Renal cortical epithelial cell (primary cell): ENCODE measurements around the gene TNFAIP8L3. TPM values are rescaled to one million over a fixed set of nuclear protein-coding genes. Genes with fewer than 3 reads are reported as not detected.
"Not testable (repeated sequence)": the region's sequence is repeated elsewhere in the genome, so short reads cannot be mapped to it uniquely, and the experiment has no call there.

Experiments used
- DNase-seq: peaks from one replicate; pipeline ENCODE4 v3.0.0-alpha.2; 2011; ENCODE audit warnings: low read depth
- total RNA-seq: library from RNA; depleted of rRNA; stranded (reverse); fragments of >200 nt; gene quantifications from 2 replicates; pipeline ENCODE4 v1.2.3, GENCODE V29; 2014

The TNFAIP8L3 gene
- total RNA-seq, result 0.35 and 0.40 TPM in 2 replicates

- DNase-seq, result no peak
These were observed at the start of gene TNFAIP8L3 for GRCh38 chr15:51094606-51095569. Gene TNFAIP8L3 (minus strand): TSS chr15:51094906. CDS start chr15:51094595, 311 bp downstream.

- peak; percentile 71 for DNase-seq
These were observed 49.4 kb upstream of the TNFAIP8L3 start for GRCh38 chr15:51144021-51144532.

- DNase-seq, result not testable (repeated sequence)
These were observed 45.6 kb upstream of the TNFAIP8L3 start for GRCh38 chr15:51140347-51140746.

DNA sequence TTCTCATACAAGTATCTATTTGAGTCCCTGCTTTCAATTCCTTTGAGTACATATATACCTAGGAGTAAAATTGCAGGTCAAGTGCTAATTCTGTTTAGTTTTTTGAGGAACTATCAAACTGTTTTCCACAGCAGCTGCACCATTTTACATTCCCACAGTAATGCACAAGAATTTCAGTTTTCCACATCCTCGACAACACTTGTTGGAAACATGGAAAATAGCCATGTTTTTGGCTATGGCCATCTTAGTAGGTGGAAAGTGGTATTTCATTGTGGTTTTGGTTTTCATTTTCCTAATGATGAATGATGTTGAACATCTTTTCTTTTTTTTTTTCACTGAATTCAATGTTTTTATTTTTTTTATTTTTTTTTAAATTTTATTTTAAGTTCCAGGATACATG is 44.4 kb upstream of the TNFAIP8L3 start:
- DNase-seq, result no peak

DNA sequence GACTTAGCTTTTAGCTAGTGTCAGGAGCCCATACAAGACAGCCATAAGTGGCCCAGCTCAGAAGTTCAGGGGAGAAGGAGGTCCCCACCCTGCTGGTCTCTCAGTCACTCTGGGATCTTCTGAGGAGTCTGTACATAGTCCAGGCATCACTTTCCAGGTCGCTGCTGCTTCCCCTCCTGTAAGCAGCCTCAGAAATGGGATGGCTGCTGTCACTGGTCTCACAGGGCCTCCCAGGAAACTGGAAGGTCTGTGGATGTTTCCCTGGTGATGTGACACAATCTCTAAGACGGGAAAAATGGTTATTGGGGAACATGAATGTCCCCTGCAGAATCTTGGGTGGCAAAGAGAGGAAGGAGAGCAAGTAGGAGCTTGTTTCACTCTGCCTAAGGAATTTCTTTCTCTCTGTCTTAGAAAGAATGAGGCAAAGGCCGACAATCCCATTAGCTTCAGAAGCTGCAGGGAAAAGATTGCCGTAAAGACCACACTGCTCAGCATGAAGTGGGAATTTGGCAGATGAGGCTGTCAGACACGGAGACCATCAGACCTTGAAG is 43.2 kb upstream of the TNFAIP8L3 start:
- DNase-seq, result no peak

GRCh38 chr15:51137024-51137423 is 42.3 kb upstream of the TNFAIP8L3 start:
- no peak for DNase-seq

DNA sequence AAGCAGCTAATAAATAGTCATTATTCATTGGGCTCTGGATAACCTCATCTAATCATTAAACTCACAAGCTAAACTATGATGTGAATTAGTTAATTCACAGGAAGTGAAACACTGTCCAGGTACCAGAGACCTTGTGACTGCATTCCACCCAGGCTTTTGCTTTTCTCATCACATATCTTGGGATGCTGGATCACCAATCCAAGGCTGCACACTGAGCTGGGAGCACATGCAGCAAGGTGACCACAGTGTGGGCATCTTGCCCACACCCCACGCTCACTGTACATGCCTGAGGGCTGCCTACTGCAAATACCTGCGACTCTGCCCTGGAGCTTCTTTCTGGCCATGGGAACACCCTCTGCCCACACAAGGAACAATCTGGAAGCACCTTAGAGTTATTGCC is 40.6 kb upstream of the TNFAIP8L3 start:
- peak; percentile 90 for DNase-seq

DNA sequence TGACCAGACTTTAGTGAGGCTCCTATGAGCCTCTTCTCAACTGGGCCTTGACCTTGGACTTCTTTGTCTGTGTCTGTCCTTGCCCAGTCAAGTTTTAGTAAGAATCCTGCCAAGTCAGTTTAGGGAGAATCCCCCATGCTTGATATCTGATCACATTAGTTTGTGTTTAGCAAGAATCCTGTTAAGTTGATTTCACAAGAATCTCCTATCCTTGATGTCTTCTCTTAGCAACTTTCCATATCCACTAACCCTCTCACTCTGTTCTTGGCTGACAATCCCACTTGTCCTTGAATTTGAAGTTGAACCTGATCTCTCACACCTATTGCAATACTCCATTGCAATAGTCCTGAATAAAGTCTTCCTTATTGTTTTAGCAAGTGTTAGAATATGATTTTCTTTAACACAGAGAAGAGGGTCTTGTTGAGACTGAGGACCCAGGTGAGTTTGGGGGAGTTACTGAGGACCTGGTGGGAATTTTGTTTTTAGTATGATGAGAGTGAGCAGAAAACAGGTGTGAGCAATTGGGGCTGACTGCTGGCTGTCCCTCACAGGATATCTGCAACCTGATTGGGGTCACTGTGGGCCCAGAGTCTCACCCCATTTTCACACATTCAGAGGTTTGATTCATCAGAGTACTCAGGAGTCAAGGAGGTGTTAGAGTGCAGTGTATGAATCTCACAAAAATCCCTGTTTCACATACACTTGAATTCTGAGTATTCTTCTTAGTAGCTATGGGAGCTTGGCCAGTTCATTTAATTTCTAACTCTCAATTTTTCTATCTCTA is 39.9 kb upstream of the TNFAIP8L3 start:
- peak; percentile 41 for DNase-seq

DNA sequence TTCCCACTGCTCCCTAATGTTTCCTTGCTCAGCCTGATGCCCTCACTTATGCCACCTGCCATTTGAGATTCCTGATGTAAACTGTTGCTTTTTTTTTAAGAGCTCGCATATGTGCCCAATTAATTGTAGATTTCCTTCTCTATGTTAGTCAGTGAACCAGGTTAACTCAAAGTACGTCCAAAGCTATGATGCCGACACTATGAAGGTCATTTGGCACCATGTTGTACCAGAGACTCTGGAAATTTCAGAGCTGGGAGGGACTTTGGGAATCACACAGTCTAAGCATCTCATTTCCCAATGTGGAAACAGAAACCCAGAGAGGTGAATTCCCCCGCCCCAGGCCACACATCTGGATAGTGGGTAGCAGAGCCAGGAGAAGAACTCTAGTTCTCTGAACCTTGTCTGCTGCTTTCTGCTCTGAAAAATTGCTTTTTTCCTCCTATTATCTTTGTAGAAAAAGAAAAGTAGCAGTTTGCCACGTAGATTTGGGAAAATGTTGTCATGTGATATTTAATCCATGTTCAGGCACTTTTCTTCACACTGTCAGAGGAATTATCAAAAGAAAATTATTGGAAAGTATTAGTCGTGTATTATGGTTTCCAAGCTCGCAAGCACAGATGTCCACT is 38.5 kb upstream of the TNFAIP8L3 start:
- no peak for DNase-seq

- peak; percentile 95 for DNase-seq
These were observed 37.9 kb upstream of the TNFAIP8L3 start for GRCh38 chr15:51132384-51133139.

DNA sequence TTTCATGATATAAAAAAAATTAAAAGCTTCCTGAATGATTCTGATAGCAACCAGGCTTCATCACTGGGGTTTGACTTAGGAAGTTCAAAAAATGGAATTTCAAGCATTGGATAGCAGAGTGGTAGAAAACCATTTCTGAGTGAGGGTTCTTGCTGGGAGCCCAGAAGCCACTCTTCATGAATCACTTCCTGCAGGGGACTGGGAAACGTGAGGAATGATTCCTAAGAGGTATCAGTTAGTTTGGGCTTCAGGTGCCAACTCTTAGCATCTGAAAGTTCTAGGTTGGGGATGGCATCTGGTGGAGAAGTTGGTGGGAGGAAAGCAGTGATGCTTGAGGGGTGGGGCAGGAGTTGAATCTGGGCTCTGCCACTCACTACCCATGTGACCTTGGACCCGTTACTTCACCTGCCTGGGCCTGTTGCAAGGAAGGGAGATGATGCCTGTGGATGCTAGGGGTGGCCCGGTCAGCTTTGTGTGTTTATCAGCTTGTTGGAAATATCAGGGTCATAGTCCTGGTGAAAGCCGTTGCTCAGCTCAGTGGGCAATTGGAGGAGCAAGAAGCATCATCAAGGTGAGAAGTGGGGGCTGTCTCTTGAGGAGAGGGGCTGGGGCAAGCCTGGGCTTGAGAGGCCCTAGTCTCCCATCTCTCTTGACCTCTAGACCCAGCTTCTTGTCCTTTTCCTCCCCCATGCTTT is 37.0 kb upstream of the TNFAIP8L3 start:
- no peak for DNase-seq

GRCh38 chr15:51130344-51130743 is 35.6 kb upstream of the TNFAIP8L3 start:
- no peak for DNase-seq

DNA sequence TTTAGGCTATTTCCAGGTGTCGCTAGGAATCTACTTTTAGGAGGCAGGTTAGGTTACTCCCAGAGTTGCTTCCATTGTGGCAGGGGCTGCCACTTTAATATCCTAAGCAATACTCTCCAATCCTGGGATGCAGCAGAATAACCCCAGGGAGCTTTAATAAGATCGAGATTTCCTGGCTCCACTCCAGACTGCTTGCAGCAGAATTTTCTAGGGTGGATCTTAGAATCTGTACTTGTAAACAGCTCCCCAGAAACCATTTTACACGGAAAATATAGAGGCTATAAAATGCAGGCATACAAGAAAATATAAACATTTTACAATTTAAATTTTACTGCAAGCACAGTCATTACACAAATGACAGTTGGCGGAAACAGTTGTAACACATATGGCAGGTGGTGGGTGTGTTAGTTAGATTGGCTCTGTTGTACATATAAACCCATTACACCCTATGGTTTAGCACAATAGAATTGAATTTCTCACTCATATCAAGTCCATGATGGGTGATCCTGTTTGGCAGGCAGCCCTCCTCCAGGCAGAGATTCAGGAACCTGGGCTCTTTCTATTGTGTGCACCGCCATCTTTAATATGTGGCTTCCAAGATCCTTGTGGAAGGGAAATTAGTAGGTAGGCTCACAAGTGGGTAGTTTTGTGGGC is 35.0 kb upstream of the TNFAIP8L3 start:
- no peak for DNase-seq

DNA sequence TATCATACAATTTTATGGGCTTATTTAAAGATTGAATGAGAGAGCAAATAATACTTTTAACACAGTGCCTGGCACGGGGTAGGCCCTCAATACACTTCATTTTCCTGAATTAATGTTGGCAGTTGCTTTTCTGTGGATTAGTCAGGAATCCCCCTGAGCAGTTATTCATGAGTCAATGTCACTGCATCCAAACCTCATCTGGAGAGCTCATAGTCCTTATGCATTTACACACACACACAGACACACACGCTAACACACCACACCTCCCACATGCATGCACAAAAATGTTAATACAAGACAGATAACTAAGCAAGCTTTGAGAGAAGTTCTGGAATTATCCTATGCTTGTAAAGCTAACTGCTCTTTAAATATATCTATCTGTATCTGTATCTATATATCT is 34.0 kb upstream of the TNFAIP8L3 start:
- DNase-seq, result no peak

DNA sequence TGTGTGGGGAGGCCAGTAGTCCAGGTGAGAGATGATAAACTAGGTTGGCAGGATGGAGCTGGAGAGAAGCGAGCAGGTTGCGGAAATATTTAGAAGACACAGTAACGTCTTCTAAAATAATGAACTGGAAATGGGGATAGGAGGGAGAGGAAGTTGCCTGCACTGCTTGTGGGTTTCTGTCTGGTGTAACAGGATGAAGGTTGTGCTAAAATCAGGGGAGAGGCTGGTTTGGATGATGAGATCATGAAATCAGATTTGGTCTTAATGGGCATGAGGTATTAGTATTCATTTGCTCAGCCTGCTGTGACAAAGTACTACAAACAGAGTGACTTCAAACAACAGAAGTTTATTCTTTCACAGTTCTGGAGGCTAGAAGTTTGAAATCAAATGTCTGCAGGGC is 32.1 kb upstream of the TNFAIP8L3 start:
- DNase-seq, result no peak

- not testable (repeated sequence) for DNase-seq
These were observed 28.3 kb upstream of the TNFAIP8L3 start for GRCh38 chr15:51123002-51123401.

DNA sequence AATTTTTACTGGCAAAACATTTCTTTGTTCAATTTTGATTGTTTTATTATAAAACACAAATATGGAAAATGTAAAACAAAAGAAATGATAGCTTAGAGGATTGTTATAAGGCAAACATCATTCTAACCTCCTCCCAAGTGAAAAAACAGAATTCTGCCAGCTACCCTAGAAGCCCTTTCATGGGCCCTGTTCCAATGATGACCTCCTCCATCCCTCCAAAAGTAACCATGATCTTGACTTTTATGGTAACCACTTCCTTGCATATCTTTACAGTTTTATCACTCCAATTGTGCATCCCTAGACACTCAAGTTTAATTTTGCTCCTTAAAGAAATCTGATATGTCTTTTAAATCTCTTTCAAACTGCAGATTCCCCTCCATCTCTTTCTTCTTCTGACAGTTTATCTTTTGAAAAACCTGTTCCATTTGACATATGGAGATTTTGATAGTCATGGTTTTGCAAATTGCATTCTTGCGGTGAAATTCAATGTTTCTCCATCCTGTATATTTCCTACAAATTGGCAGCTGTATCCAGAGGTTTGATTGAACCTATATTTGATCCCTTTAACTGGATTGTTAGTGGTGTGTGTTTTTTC is 27.0 kb upstream of the TNFAIP8L3 start:
- DNase-seq, result no peak

DNA sequence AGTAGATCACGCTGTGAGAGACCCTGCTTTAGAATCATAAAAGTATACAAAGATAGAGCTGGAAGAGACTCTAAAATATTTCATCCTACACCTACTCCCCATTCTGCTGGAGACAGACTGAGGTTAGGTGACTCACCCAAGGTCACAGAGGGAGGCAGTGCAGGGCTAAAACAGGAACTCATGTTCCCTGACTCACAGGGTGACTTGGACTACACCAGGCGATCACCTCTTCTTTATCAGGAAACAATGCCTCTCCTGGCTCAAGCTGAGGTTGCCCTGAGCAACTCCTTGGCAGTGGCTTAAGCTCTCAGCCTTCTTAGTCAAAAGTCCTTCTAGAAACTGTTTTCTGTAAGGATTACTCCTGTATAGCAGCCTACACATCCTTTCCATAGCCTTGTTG is 26.4 kb upstream of the TNFAIP8L3 start:
- DNase-seq, result peak; percentile 97

GRCh38 chr15:51119120-51119519 is 24.4 kb upstream of the TNFAIP8L3 start:
- no peak for DNase-seq
